ENCODE measurements around the gene FFAR3. TPM values are rescaled to one million over a fixed set of nuclear protein-coding genes. Genes with fewer than 3 reads are reported as not detected.
"Not testable (repeated sequence)": the region's sequence is repeated elsewhere in the genome, so short reads cannot be mapped to it uniquely, and the experiment has no call there.

Gene FFAR3
- total RNA-seq, 6 experiments from 2014 or later, result not detected

GRCh38 chr19:35399948-35400772, 41.9 kb downstream of the FFAR3 start:
- H3K27me3 Mint-ChIP-seq (ENCODE audit: insufficient read depth), result peaks cover 8% of the 10 kb centered on the region; the same call in 1 of the 2 replicates

GRCh38 chr19:35400773-35401100, 42.5 kb downstream of the FFAR3 start:
- DNase-seq, result no peak
- Mint-ChIP-seq H3K27ac (no peak overlapping the region), H3K36me3 (ENCODE audit: low read depth) (no peaks in the 10 kb centered on the region), H3K4me1 (ENCODE audit: low read depth) (peaks cover 11% of the 10 kb centered on the region), H3K27me3 (ENCODE audit: insufficient read depth) (peaks cover 8% of the 10 kb centered on the region; the same call in 1 of the 2 replicates), H3K9me3 (no peaks in the 10 kb centered on the region), H3K4me3 (no peak overlapping the region)
- no peak for TF ChIP-seq CTCF (IDR thresholded peaks at IDR 0.05)

More at GRCh38 chr19:35399948-35400772, 41.9 kb downstream of the FFAR3 start:
- DNase-seq, result no peak
- no peak overlapping the region for H3K4me3 Mint-ChIP-seq
- no peaks in the 10 kb centered on the region for H3K36me3 Mint-ChIP-seq (ENCODE audit: low read depth)
- TF ChIP-seq CTCF (IDR thresholded peaks at IDR 0.05), result no peak
- no peak overlapping the region for H3K27ac Mint-ChIP-seq
- peaks cover 5% of the 10 kb centered on the region for H3K4me1 Mint-ChIP-seq (ENCODE audit: low read depth)
- H3K9me3 Mint-ChIP-seq, result no peaks in the 10 kb centered on the region

GRCh38 chr19:35401416-35401815, 43.2 kb downstream of the FFAR3 start:
- not testable (repeated sequence) for H3K4me3 Mint-ChIP-seq; DNase-seq; H3K9me3 Mint-ChIP-seq; H3K27ac Mint-ChIP-seq; H3K36me3 Mint-ChIP-seq (ENCODE audit: low read depth)
- Mint-ChIP-seq H3K27me3 (ENCODE audit: insufficient read depth) (peaks cover 10% of the 10 kb centered on the region), H3K4me1 (ENCODE audit: low read depth) (peaks cover 14% of the 10 kb centered on the region)

- Mint-ChIP-seq H3K4me1 (ENCODE audit: low read depth) (peaks cover 14% of the 10 kb centered on the region), H3K9me3 (no peaks in the 10 kb centered on the region), H3K27me3 (ENCODE audit: insufficient read depth) (peaks cover 20% of the 10 kb centered on the region), H3K27ac (no peak overlapping the region), H3K4me3 (no peak overlapping the region), H3K36me3 (ENCODE audit: low read depth) (no peaks in the 10 kb centered on the region)
- no peak for TF ChIP-seq CTCF (IDR thresholded peaks at IDR 0.05)
- no peak for DNase-seq
Measured at GRCh38 chr19:35403116-35403760, 45.0 kb downstream of the FFAR3 start.

- no peaks in the 10 kb centered on the region for H3K9me3 Mint-ChIP-seq
- peaks cover 27% of the 10 kb centered on the region for H3K27me3 Mint-ChIP-seq (ENCODE audit: insufficient read depth)
- TF ChIP-seq CTCF (IDR thresholded peaks at IDR 0.05), result no peak
- peak; percentile 96 for DNase-seq
- H3K4me3 Mint-ChIP-seq, result peak overlapping the region; percentile 6; the same call in 1 of the 2 replicates
- peak overlapping the region; percentile 57 for H3K27ac Mint-ChIP-seq
- H3K36me3 Mint-ChIP-seq (ENCODE audit: low read depth), result no peaks in the 10 kb centered on the region
- H3K4me1 Mint-ChIP-seq (ENCODE audit: low read depth), result peaks cover 14% of the 10 kb centered on the region
Measured at GRCh38 chr19:35404879-35405622, 46.8 kb downstream of the FFAR3 start.
